Skin epidermis (tissue), 12 donors: Measurements from ENCODE around the gene SPEG.

ENCODE experiments used
- H3K27ac ChIP-seq, 21 experiments: fragments of 200-600 bp; sonication (generic) in 11 of 21; one replicate each; pipeline ENCODE4 v1.5.0; 2020; ENCODE audit warnings: mild to moderate bottlenecking in 3 of 21, inconsistent platforms in 2 of 21, moderate library complexity in 2 of 21
- H3K4me3 ChIP-seq, 7 experiments: fragments of 200-600 bp; sonication (generic) in 2 of 7; one replicate each; pipeline ENCODE4 v1.5.0; 2020; ENCODE audit warnings: inconsistent platforms in 2 of 7, mild to moderate bottlenecking in 2 of 7, moderate library complexity in 1 of 7

Gene SPEG

DNA sequence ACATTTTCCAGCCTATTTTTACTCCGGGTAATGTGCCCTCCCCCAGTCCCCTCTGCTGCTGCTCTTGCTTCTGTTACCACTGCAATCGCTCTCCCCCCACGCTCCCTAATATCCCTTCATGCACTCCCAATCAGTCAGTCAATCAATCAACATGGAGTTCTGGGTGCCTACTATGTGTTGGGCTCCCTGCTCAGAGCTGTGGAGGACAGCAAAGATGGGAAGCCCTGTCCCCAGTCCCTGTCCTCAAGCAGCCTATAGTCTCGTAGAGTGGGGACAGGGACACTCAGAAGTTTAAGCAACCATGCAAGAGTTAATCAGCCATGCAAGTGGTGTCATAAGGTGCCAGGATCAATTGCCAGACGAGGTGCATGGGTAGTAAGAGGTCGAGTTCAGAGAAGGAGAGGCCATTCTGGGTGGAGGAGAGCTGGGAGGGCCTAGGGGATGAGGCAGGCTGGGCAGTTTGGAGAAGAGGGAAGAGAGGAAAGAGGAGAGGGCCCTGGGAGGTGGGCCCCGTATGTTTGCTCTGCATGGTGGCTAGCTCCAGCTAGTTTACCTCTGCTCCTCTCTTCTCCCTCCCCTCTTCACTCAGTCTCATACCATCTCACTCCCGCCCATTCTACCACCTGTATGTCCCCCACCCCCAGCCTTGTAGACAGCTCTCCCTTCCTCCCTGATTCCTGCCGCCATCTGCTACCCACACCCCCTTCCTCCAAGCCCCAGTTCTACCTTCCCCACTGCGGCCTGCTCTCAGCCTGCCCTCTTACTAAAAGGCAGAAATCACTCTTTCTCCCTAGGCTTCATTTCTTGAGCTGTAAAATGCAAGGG lies 83.5 kb downstream of the SPEG start:
- H3K27ac ChIP-seq: no peak overlapping the region

GRCh38 chr2:219519526-219519916 lies 84.9 kb downstream of the SPEG start:
- Histone ChIP-seq H3K4me3 (no peak overlapping the region), H3K27ac (no peak overlapping the region)

More for the DNA sequence above, 83.5 kb downstream of the SPEG start:
- H3K4me3 ChIP-seq: no peak overlapping the region

GRCh38 chr2:219520079-219520478 lies 85.4 kb downstream of the SPEG start:
- H3K4me3 ChIP-seq: no peak overlapping the region
- no peak overlapping the region for H3K27ac ChIP-seq

- no peak overlapping the region for H3K4me3 ChIP-seq
Observed at GRCh38 chr2:219521066-219521880, 86.6 kb downstream of the SPEG start.

GRCh38 chr2:219522111-219523030 lies 87.7 kb downstream of the SPEG start:
- H3K27ac ChIP-seq: peak overlapping the region in 4 of 21 experiments; percentile 16 to 22 (median 18)
- H3K4me3 ChIP-seq: no peak overlapping the region

More at GRCh38 chr2:219521066-219521880, 86.6 kb downstream of the SPEG start:
- peak overlapping the region in 2 of 21 experiments; percentile 16 to 19 for H3K27ac ChIP-seq

DNA sequence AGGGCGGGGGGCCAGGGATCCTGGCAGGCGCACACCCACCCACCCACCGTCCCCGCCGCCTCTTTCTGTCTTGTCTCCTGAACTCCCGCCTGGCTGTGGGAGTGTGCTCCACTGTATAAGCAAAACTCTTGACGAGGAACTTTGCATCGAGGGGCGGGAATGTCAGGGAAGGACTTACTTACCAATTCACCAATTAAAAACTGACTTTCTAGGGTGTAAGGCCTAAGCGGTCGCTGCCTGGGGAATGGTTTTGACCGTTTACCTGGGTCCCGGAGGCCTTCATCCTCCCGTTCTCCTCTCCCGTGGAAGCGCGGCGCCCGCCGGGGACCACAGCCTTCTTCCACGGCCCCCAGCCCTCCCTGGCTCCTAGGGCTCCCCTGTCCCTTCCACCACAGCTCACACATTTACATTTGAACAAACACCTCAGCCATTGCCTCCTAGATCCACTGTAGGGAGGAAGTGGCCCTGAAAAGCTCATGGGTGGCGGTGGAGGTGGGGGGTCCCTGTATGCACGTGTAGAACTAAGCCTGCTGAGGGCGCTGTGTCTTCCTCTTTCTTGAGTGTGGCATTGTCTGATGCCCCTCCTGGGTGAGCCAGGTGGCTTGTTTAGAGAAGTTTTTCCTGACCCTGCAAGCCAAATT lies 88.5 kb downstream of the SPEG start:
- Histone ChIP-seq H3K27ac (no peak overlapping the region), H3K4me3 (no peak overlapping the region)

DNA sequence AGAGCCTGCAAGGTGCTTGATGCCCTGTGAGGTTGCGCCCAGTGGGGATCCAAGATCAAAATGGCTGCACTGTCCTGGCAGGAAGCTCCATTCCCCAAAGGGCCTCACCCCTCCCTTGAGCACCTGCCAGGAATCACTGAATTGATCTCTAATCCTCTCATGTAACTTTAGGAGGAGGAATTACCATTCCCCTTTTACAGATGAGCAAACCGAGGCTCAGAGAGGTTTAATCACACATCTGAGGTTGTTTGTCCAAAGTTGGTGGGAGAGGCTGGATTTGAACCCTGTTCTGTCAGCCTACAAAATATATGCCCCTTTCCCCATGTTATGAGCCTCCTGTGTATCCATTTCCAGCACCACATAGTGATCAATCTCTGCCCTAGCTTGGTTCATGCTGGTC lies 90.2 kb downstream of the SPEG start:
- Histone ChIP-seq H3K27ac (no peak overlapping the region), H3K4me3 (no peak overlapping the region)

DNA sequence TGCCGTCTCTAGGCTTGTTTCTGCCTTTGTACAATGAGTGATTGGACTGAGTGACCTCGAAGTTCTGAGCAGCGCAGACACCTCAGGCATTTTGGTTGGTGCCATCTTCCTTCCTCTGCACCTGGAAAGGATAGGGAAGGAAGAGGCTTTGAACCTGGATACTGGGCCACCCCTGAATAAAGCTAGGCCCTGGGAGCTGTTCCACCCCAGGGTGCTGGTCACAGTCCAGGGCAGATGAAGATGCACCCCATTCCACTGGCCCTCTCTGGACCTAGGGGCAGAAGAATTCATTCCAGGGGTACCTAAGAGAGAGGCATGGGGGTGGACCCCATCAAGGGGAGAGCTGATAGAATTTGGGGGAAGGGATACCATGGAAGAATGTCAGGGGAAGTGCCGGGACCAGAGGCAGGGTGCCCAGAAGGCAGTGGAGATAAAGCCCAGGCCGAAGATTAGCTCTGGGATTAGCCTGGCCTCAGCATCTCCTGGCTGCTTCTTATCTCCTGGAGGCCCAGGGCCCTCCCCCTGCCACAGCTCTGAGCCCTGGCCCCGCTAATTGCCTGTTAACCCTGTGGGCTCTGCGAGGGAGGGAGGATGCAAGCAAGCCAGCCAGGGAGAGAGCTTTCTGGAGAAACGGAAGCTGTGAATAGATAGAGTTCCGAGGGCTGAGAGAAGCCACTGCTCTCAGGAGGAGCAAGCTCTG lies 91.0 kb downstream of the SPEG start:
- no peak overlapping the region for H3K27ac ChIP-seq
- no peak overlapping the region for H3K4me3 ChIP-seq

DNA sequence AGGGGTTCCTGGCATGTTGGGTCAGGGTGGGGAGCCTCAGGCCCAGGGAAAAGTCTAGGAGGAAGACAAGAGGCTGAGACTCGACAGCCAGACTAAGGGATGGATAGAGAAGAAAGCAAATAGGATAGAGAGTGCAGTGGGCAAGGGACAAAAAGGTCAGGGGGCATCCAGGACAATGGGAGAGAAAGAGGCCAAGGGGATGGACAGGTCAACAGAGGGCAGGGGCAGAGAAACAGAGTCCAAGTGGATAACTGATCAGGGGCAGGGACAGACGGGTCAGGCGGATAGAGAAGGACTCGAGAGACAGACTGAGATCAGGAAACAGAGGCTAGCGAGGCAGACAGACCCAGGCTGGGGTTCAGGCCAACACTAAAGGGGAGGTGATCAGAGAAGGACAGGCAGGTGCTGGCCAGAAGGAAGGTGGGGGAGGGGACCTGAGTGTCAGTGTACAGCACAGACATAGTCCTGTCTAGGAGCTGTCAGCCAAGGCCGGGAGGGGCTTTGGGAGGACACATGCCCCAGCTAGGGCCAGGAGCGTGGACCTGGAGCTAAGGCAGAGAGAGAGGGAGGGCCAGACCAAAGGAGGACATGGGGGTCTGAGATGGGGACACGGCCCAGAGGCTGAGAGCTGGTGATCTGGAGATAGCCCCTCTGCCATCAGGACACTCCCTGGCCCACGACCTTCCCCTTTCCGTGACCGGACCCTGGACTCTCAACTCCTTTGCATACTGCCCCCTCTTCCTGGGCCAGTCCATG lies 91.9 kb downstream of the SPEG start:
- H3K27ac ChIP-seq: no peak overlapping the region

GRCh38 chr2:219527076-219527394 lies 92.4 kb downstream of the SPEG start:
- no peak overlapping the region for H3K4me3 ChIP-seq
- no peak overlapping the region for H3K27ac ChIP-seq

More for the DNA sequence above, 91.9 kb downstream of the SPEG start:
- H3K4me3 ChIP-seq: no peak overlapping the region

GRCh38 chr2:219527472-219527871 lies 92.8 kb downstream of the SPEG start:
- no peak overlapping the region for H3K4me3 ChIP-seq
- no peak overlapping the region for H3K27ac ChIP-seq

DNA sequence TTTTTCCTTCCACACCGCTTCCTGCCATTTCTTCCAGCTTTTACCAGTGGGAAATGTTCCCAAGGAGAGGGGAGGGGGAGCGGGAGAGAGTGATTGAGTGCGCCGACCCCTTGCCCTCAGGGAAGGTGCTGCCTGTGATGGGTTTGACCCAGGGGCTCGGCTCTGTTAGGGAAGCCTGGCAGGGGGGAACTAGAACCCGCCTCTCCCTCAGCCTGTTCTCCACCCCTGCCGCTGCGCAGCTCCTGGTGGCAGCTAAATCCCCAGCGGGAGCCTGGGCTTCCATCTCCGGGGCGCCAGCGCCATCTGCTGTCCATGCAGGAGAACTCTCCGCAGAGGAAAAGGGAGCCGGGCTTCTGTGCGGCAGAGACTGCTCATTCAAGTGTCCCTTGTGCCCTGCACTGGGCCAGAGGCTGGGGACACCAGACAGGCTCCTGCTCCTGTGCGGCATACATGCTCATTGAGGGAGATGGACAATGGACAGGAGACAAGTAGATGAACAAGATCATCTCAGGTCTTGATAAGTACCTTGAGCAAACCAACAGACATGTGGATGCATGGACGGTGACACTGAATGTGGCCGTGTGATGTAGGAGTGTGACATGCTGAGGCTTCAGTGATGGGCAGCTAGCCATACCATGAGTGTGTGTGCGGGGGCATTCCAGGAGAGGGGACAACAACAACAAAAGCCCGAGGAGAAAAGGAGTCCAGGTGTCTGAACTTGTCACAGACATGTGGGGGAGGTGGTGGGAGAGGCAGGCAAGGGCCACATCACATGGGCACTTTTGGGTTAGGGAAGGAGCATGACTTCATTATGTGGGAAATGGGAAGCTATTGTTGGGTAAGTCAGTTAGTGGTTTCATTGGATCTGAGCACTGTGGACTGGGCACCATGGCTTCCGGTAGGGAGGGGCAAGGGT lies 95.7 kb downstream of the SPEG start:
- Histone ChIP-seq H3K4me3 (no peak overlapping the region), H3K27ac (no peak overlapping the region)

DNA sequence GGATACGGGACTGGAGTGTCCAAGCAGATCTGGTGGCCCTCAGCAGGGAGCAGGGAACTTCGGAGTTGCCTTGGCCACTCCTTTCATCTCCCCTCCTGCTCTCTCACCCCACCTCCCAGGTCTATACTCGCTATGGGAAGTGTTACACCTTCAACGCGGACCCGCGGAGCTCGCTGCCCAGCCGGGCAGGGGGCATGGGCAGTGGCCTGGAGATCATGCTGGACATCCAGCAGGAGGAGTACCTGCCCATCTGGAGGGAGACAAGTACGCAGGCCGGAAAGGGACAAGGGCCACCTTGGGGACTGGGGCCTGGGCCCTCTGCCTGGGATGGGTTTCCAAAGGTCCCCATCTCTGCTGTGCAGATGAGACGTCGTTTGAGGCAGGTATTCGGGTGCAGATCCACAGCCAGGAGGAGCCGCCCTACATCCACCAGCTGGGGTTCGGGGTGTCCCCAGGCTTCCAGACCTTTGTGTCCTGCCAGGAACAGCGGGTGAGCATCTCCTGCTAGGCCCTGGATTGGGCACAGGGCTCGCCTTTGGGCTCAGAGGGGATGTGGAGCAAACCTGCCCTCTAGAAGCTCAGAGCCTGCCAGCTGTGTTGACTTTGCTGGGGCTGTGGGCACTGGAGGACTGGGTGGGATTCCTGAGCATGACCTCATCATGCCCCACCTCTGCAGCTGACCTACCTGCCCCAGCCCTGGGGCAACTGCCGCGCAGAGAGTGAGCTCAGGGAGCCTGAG lies 97.2 kb downstream of the SPEG start:
- Histone ChIP-seq H3K27ac (no peak overlapping the region), H3K4me3 (no peak overlapping the region)

DNA sequence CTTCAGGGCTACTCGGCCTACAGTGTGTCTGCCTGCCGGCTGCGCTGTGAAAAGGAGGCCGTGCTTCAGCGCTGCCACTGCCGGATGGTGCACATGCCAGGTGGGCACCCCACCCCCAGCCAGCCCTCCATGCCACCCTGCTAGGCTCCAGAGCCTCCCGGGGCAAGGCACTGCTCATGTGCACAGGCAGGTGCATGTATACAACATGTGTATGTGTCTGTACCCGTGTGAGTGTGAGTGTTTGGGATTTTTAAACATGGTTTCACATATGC lies 97.7 kb downstream of the SPEG start:
- no peak overlapping the region for H3K27ac ChIP-seq
- no peak overlapping the region for H3K4me3 ChIP-seq

DNA sequence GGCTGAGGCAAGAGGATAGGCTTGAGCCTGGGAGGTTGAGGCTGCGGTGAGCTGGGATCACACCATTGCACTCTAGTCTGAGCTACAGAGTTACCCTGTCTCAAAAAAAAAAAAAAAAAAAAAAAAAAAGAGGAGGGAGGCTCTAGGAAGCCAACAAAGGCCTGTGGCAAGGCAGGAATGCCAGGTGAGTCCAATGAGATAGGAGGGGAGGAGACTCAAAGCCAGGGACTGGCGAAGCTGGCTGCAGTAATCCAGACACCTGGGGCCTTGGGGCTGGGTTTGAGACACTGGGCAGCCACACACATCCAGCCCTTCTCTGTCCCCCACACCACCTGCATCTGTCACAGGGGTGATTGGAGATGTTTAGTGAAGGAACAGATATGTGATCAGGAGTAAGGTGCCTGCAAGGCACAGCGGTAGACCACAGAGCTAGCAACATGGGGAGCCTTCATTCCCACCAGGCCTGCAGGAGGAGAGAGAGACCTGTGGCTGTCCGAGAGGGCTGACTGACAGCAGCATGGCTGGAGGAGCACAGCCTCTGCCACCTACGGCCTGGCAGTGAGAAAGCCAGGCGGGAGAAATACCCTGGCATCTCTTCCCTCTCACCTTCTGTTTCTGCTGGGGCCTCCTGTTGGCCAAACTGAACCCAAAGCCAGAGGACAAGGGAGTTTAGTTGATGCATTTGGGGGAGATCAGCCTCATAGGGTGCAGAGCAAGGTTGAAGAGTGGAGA lies 99.5 kb downstream of the SPEG start:
- Histone ChIP-seq H3K27ac (no peak overlapping the region), H3K4me3 (no peak overlapping the region)

- no peak overlapping the region for H3K27ac ChIP-seq
- no peak overlapping the region for H3K4me3 ChIP-seq
Observed at GRCh38 chr2:219536425-219536824, 101.8 kb downstream of the SPEG start.
